Endothelial cell of umbilical vein (primary cell): ENCODE measurements around the gene TIAM1. TPM values are rescaled to one million over a fixed set of nuclear protein-coding genes. Genes with fewer than 3 reads are reported as not detected.

Experiments
- BruUV-seq: library from RNA; stranded (reverse); fragments of 400-500 nt; replicated peaks from 2 replicates; lab custom pipeline; 2021; lab: Mats Ljungman, UMichigan
- CTCF ChIA-PET: fragments of 300-600, 350-600 bp; sonication (Branson Sonifier 250); formaldehyde crosslinking; loops from one replicate; lab custom pipeline; 2021; ENCODE audit warnings: antibody characterized with exemption, inconsistent platforms; lab: Charles Lee
- POLR2A ChIA-PET: fragments of 300-600, 350-600 bp; sonication (Branson Sonifier 250); formaldehyde crosslinking; loops from one replicate; lab custom pipeline; 2021; ENCODE audit warnings: antibody characterized with exemption, inconsistent platforms; lab: Charles Lee
- DNase-seq: peaks from one replicate; pipeline ENCODE4 v3.0.0-alpha.2; 2011; ENCODE audit warnings: low read depth, low spot score
- FAIRE-seq: peaks from 2 replicates; lab custom pipeline; 2011; peaks lifted over from hg19 to GRCh38; lab: Jason Lieb, UNC
- H2AFZ ChIP-seq: 2 replicates; pipeline ENCODE4 v1.6.0; 2012; ENCODE audit warnings: low read depth, low read length, control low read depth, inconsistent platforms
- H3K27ac ChIP-seq: 2 replicates; pipeline ENCODE4 v1.5.1; 2011; ENCODE audit warnings: low read depth, mild to moderate bottlenecking, control low read depth, low read length, moderate library complexity; ENCODE audit not compliant: insufficient read depth
- H3K27me3 ChIP-seq, 2 experiments: 2 replicates each; pipeline versions ENCODE4 v1.6.0 to v1.6.1; 2011; ENCODE audit warnings: low read length in 2 of 2, mixed read lengths in 1 of 2; ENCODE audit not compliant: control insufficient read depth in 2 of 2, insufficient read depth in 2 of 2
- H3K36me3 ChIP-seq, 2 experiments: 2 replicates in 1 of 2; 3 replicates in 1 of 2; pipeline ENCODE4 v1.5.1; 2011; ENCODE audit warnings: low read length in 2 of 2, mild to moderate bottlenecking in 1 of 2, moderate library complexity in 1 of 2; ENCODE audit not compliant: control insufficient read depth in 2 of 2, insufficient read depth in 2 of 2; ENCODE audit errors: extremely low read depth in 1 of 2
- H3K4me1 ChIP-seq: 3 replicates; pipeline ENCODE4 v1.5.1; 2011; ENCODE audit warnings: mild to moderate bottlenecking, low read length; ENCODE audit not compliant: control insufficient read depth, insufficient read depth; ENCODE audit errors: extremely low read depth
- H3K4me2 ChIP-seq: 2 replicates; pipeline ENCODE4 v1.6.1; 2011; ENCODE audit warnings: low read length, control low read depth, mixed read lengths; ENCODE audit not compliant: insufficient read depth
- H3K4me3 ChIP-seq, 3 experiments: fragments of 200-600 bp in 1 of 3; sonication (generic), shearing (Covaris generic) in 1 of 3; replicated peaks in 1 of 3; 2 replicates each; pipeline ENCODE4 v1.5.1; 2011 to 2016; ENCODE audit warnings: control low read depth in 3 of 3, low read length in 3 of 3, mild to moderate bottlenecking in 2 of 3, inconsistent platforms in 1 of 3, low read depth in 1 of 3, moderate library complexity in 1 of 3; ENCODE audit not compliant: insufficient read depth in 1 of 3
- H3K79me2 ChIP-seq: 2 replicates; pipeline ENCODE4 v1.6.0; 2012; ENCODE audit warnings: low read length, inconsistent platforms; ENCODE audit not compliant: control insufficient read depth, insufficient read depth
- H3K9ac ChIP-seq: replicated peaks from 2 replicates; pipeline ENCODE3; 2011; ENCODE audit warnings: low read length, control low read depth; ENCODE audit not compliant: insufficient read depth; ENCODE audit errors: extremely low read depth
- H3K9me1 ChIP-seq: replicated peaks from 3 replicates; pipeline ENCODE4 v1.6.0; 2011; ENCODE audit warnings: mild to moderate bottlenecking, low read length; ENCODE audit not compliant: control insufficient read depth, insufficient read depth; ENCODE audit errors: extremely low read depth
- H3K9me3 ChIP-seq: replicated peaks from 2 replicates; pipeline ENCODE4 v1.5.1; 2012; ENCODE audit warnings: low read length, inconsistent platforms; ENCODE audit not compliant: control insufficient read depth, insufficient read depth
- H4K20me1 ChIP-seq: replicated peaks from 2 replicates; pipeline ENCODE3; 2011; ENCODE audit warnings: mild to moderate bottlenecking, low read length; ENCODE audit not compliant: control insufficient read depth, insufficient read depth; ENCODE audit errors: extremely low read depth
- EZH2 ChIP-seq: IDR thresholded peaks from 2 replicates; pipeline ENCODE4 v1.6.1; 2012; ENCODE audit warnings: borderline replicate concordance, low read depth, mild to moderate bottlenecking, moderate library complexity, low read length, inconsistent platforms; ENCODE audit not compliant: severe bottlenecking
- FOS ChIP-seq: IDR thresholded peaks from 2 replicates; pipeline ENCODE4 v1.6.1; 2011; ENCODE audit warnings: mild to moderate bottlenecking, low read length, moderate library complexity, borderline replicate concordance; ENCODE audit not compliant: insufficient read depth
- GATA2 ChIP-seq: IDR thresholded peaks from 2 replicates; pipeline ENCODE4 v1.7.0; 2011; ENCODE audit warnings: low read depth, mild to moderate bottlenecking, moderate library complexity, mixed read lengths, low read length; ENCODE audit not compliant: insufficient read length, insufficient read depth
- JUN ChIP-seq: IDR thresholded peaks from 2 replicates; pipeline ENCODE4 v1.6.1; 2011; ENCODE audit warnings: borderline replicate concordance, low read depth; ENCODE audit not compliant: insufficient read length, insufficient read depth
- MYC ChIP-seq: IDR thresholded peaks from one replicate; pipeline ENCODE4 v1.6.1; 2011; ENCODE audit warnings: mild to moderate bottlenecking, low read depth, low read length
- POLR2A ChIP-seq: IDR thresholded peaks from 2 replicates; pipeline ENCODE4 v1.6.1; 2012; ENCODE audit warnings: low read depth, mild to moderate bottlenecking, control low read depth, low read length
- POLR2AphosphoS5 ChIP-seq: IDR thresholded peaks from 2 replicates; pipeline ENCODE4 v1.6.1; 2012; ENCODE audit warnings: low read depth, mild to moderate bottlenecking, control low read depth, low read length, moderate library complexity; ENCODE audit not compliant: insufficient read depth
- dilution Hi-C: fragments of 300-500 bp; cut with MboI; formaldehyde crosslinking; loops from one replicate; pipeline ENCODE4 v1.15.0; 2019; ENCODE audit warnings: low sequenced_read_pairs; ENCODE audit not compliant: extremely low pct_ligation_motif_present
- intact Hi-C: fragments of 100-400 bp; cut with micrococcal nuclease; formaldehyde crosslinking; loops from one replicate; pipeline ENCODE4 v1.10.0; 2022
- polyA plus RNA-seq, 4 experiments: library from polyadenylated mRNA; depleted of rRNA in 3 of 4; stranded (reverse) in 3 of 4; unstranded in 1 of 4; fragments of >200 nt; gene quantifications; 2 replicates each; pipeline versions ENCODE4 v1.2.1 to v1.2.3, GENCODE V29; 2011 to 2012; ENCODE audit warnings: missing spikeins in 1 of 4
- total RNA-seq: library from RNA; stranded (reverse); gene quantifications from 2 replicates; pipeline ENCODE4 v1.2.3, GENCODE V29; 2021
- TF ChIP-seq, protein P1 (sequence below): IDR thresholded peaks from 2 replicates; pipeline ENCODE4 v1.6.1; 2011; ENCODE audit not compliant: insufficient read depth, insufficient read length
- TF ChIP-seq, protein P2 (sequence below), 2 donors: IDR thresholded peaks; 1 replicate in 1 of 2; 2 replicates in 1 of 2; pipeline ENCODE4 v1.5.1; 2011; ENCODE audit warnings: low read length in 2 of 2, mild to moderate bottlenecking in 2 of 2, moderate library complexity in 2 of 2, control low read depth in 1 of 2, inconsistent platforms in 1 of 2, low read depth in 1 of 2; ENCODE audit not compliant: insufficient read depth in 1 of 2; ENCODE audit errors: extremely low read depth in 1 of 2

TIAM1 gene
- total and polyA plus RNA-seq, 2 donors (not counting 3 experiments of a cell fraction or from before 2014, with no cell fraction given), result 0.21 to 0.86 TPM

GRCh38 chr21:31329456-31330143 lies 14.5 kb downstream of the TIAM1 start:
- no TSS peak for BruUV-seq
- Histone ChIP-seq H4K20me1 (no peaks in the 10 kb centered on the region), H3K9ac (no peak overlapping the region), H3K9me1 (no peaks in the 10 kb centered on the region), H3K4me3 (no peak overlapping the region), H3K27me3 (no peaks in the 10 kb centered on the region), H3K4me2 (no peak overlapping the region), H3K4me1 (no peaks in the 10 kb centered on the region), H2AFZ (no peak overlapping the region), H3K36me3 (no peaks in the 10 kb centered on the region), H3K9me3 (no peaks in the 10 kb centered on the region), H3K79me2 (no peaks in the 10 kb centered on the region), H3K27ac (no peak overlapping the region)
- dilution Hi-C loops, result no loop called here
- FAIRE-seq (no peak), DNase-seq (no peak)
- TF ChIP-seq JUN (no peak), GATA2 (no peak), POLR2A (no peak), MYC (no peak)
- TF ChIP-seq, protein P1, sequence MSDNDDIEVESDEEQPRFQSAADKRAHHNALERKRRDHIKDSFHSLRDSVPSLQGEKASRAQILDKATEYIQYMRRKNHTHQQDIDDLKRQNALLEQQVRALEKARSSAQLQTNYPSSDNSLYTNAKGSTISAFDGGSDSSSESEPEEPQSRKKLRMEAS, result no peak
- POLR2A ChIA-PET, result no interaction called here
- CTCF ChIA-PET, result no interaction called here
- intact Hi-C loops, result no loop called here

GRCh38 chr21:31326522-31327242 lies 17.4 kb downstream of the TIAM1 start:
- intact Hi-C loops (no loop called here), dilution Hi-C loops (no loop called here)
- Histone ChIP-seq H3K9ac (no peak overlapping the region), H3K4me2 (no peak overlapping the region), H3K27me3 (no peaks in the 10 kb centered on the region), H3K36me3 (no peaks in the 10 kb centered on the region), H3K9me1 (no peaks in the 10 kb centered on the region), H3K9me3 (no peaks in the 10 kb centered on the region), H3K4me1 (no peaks in the 10 kb centered on the region), H2AFZ (no peak overlapping the region), H4K20me1 (no peaks in the 10 kb centered on the region), H3K4me3 (no peak overlapping the region), H3K79me2 (no peaks in the 10 kb centered on the region), H3K27ac (no peak overlapping the region)
- DNase-seq (no peak), FAIRE-seq (no peak)
- TF ChIP-seq MYC, result no peak
- no peak for TF ChIP-seq FOS
- TF ChIP-seq, protein P2, sequence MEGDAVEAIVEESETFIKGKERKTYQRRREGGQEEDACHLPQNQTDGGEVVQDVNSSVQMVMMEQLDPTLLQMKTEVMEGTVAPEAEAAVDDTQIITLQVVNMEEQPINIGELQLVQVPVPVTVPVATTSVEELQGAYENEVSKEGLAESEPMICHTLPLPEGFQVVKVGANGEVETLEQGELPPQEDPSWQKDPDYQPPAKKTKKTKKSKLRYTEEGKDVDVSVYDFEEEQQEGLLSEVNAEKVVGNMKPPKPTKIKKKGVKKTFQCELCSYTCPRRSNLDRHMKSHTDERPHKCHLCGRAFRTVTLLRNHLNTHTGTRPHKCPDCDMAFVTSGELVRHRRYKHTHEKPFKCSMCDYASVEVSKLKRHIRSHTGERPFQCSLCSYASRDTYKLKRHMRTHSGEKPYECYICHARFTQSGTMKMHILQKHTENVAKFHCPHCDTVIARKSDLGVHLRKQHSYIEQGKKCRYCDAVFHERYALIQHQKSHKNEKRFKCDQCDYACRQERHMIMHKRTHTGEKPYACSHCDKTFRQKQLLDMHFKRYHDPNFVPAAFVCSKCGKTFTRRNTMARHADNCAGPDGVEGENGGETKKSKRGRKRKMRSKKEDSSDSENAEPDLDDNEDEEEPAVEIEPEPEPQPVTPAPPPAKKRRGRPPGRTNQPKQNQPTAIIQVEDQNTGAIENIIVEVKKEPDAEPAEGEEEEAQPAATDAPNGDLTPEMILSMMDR (IDR thresholded peaks at IDR 0.05; ENCODE audit: extremely low read depth in 1 of 2, insufficient read depth in 1 of 2, low read depth in 1 of 2, low read length in 2 of 2), result no peak
- TF ChIP-seq EZH2, result no peak
- no peak for TF ChIP-seq POLR2AphosphoS5
- ChIA-PET CTCF (no interaction called here), POLR2A (no interaction called here)
- BruUV-seq, result no TSS peak
